ENCODE measurements around the gene FAM32A.

FAM32A gene

DNA sequence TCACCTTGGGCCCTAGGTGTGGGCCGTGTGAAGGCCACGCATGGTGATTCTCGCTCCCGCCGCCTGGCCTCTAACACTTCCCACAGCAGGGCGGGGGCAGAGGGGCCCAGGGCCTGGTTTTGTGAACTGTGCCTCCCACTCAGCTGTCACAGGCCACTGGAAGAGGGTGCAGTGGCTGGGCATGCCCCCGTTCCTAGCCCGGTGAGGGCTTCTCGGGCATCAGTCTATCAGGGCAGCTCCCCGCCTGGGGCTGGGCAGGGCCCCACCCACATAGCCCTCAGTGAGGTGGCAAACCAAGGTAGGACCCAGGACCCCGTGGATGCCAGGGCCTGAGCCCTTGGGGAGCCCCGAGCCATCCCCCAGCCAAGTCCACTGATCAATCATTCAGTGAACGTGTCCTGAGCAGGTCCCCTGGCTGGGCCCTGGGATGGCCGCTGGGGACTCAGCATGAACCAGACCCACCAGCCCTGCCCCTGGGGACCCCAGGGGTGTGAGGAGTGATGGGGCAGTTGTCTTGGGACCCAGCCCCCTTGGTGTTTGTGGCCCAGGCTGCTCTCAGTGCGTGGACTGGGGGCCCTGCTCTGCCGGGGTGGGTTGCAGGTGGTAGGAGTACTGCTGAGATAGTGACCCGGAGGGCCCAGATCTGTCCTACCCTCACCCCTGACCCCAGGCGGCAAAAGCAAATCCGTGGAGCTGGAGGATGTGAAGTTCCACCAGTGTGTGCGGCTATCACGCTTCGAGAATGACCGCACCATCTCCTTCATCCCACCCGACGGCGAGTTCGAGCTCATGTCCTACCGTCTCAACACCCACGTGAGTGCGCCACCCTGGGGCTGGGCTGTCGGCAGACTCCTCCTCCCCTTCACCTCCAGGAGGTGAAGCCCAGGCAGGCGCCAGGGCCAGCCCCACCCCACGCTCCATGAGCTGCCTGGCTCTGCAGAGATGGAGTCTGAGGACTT, 41.9 kb downstream of the FAM32A start:
- DNase-seq, result no peak

DNA sequence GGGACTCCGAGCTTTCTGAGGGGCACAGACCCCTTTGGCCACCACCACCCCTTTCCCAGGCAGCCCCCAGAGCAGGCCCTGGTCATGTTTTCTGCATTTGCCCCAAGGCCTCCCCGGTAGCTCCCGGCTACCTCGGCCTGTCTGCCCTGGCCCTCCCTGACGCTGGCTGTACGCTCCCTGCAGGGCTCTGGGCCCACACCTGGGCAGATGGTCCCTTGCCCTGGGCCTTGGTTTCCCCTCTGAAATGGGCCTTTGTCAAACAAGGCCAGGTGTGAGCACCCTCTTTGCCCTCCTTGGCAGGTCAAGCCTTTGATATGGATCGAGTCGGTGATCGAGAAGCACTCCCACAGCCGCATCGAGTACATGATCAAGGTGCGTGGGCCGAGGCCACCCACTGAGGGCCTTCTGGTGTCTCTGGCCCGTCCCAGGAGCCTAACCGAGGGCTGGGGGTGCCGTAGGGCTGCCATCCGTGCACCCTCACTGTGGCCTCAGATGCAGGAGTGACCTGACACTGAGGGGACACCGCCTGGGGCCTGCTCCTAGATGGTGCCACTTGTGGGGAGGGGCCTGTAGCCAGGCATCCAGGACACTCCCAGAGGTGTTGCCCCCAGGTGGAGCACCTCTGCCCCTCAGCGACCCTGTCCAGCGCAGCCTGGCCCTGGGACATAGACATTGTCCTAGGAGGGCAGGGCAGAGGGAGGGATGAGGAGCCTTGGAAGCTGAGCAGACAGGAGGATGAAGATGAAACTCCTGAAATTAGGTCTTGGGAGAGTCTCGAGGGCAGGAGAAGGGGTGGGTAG, 42.8 kb downstream of the FAM32A start:
- DNase-seq, result no peak

DNA sequence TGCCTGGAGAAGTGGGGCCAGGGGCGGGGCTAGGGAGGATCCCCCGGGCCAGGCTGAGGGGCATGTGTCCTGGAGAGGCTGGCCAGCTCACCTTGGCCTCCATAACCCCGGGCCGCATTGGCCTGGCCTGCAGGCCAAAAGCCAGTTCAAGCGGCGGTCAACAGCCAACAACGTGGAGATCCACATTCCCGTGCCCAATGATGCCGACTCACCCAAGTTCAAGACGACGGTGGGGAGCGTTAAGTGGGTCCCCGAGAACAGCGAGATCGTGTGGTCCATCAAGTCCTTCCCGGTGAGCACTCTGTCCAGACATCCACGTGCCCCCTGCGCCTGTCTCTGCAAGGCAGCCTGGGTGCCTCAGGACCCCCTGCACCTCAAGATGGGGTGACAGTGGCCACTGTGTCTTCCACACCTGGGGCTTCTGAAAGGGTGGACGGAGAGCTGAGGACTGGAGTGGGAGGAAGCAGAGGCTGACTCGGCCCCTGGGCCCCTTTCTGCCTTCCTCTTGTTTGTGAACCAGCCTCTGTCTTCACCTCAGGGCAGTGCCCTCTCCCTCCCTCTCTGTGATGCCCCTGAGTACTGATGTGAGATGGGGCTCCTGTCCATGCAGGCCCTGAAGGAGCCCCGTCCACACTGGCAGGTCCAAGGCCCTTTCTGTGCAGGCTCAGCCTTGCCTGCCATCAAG, 43.6 kb downstream of the FAM32A start:
- no peak for DNase-seq

DNA sequence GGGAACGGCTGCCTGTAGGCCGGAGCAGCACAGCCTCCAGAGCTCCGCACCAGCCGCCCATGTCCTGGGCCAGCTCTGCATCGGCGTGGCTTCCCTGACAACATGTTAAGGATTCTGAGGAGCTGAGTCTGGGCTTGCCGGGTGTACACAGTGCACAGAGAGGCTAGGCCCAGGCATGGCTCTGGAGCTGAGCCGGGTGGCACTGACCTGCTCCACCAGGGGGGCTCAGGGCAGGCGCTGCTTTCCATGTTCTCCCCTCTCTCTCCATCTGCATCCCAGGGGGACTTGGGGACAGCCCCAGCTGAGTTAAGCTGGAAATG, 44.1 kb downstream of the FAM32A start:
- no peak for DNase-seq

DNA sequence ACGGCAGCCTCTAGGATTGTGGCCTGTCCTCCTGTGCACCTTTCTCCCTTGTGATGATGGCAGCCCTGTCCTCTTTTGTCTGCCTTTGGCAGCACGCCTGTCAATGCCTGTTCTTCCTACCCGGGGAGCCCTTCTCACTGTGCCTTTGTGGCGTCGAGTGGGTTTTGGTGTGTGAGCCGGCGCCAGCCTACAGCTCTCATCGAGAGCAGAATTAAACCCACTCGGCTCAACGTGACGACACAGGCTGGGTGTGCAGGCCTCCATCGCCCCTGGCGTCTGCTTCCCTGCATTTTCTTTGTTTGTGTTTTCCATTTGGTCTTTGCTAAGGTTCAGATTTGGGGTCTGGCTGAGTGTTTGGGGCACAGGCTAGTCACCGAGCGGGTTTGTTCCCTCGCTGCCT, 46.9 kb downstream of the FAM32A start:
- DNase-seq, result no peak

DNA sequence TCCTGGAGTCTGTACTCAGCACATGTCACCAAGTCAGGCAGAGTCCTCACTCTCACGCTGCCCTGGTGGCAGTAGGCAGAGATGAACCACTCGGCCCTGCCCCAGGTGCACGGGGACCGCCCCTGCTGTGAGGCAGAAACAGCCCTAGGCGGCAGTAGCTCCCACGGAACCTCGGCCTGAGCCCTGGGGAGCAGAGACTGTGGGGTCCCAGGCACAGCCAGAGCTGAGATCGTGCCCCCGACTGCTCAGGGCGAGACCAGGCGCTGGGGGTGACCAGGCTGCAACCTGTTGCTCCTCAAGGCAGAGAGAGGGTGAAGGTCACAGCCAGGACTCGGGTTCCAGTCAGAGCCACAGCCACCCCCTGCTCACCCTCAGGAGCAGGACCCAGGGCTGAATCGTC, 47.4 kb downstream of the FAM32A start:
- no peak for DNase-seq

DNA sequence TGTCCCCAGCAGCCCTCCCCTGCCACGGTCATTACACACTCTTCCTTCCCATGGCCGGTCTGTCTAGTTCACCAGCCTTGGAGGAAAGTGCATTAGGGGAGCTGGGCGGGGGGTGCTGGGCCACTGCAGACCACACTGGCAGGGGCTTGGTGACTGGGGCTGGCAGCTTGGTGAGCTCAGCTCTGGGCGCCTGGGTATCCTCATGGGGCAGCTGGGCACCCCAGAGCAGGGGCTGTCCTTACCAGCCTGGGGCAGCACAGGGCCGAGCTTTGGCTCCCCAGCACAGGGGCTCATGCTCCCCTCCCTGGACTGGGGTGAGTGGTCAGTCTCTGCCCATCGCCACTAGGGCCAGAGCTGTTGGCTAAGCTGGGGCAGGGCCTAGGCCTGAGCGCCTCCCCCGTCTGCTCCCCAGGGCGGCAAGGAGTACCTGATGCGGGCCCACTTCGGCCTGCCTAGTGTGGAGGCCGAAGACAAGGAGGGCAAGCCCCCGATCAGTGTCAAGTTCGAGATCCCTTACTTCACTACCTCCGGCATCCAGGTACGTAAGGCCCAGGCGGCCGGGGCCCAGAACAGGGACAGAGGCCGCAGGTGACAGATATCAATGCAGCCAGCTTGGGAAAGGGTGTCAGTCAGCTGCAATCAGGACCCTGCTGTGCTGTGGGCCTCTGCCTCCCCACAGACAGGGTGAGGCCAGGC, 48.0 kb downstream of the FAM32A start:
- DNase-seq, result no peak

DNA sequence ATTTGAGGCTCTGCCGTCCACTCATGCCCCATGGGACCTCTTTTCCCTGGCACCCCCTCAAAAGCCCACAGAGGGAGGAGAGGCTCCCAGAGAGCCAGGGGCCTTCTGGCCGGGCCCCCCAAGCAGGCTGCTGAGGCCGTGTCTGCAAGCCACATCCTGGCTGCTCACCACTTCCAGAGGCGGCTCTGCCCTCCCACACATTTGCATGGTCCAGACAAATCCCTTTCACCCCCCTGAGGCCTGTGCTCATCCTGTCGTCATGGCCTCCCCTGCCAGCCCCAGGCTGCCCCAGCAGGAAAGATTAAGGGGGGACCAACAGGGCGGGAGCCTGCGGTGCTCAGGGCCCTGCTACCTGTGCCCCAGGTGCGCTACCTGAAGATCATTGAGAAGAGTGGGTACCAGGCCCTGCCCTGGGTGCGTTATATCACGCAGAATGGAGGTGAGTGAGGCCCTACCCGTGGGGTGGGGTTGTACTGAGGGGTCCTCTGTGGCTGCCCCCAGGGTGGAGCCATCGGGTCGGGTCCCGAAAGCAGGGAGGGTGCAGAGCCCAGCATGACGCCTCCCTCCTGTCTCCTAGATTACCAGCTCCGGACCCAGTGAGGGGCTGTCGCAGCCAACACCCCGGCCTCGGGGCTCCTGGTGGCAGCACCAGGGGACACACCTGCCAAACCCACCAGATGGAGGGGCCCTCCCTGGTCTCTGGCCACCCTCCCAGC, 48.8 kb downstream of the FAM32A start:
- DNase-seq, result no peak

DNA sequence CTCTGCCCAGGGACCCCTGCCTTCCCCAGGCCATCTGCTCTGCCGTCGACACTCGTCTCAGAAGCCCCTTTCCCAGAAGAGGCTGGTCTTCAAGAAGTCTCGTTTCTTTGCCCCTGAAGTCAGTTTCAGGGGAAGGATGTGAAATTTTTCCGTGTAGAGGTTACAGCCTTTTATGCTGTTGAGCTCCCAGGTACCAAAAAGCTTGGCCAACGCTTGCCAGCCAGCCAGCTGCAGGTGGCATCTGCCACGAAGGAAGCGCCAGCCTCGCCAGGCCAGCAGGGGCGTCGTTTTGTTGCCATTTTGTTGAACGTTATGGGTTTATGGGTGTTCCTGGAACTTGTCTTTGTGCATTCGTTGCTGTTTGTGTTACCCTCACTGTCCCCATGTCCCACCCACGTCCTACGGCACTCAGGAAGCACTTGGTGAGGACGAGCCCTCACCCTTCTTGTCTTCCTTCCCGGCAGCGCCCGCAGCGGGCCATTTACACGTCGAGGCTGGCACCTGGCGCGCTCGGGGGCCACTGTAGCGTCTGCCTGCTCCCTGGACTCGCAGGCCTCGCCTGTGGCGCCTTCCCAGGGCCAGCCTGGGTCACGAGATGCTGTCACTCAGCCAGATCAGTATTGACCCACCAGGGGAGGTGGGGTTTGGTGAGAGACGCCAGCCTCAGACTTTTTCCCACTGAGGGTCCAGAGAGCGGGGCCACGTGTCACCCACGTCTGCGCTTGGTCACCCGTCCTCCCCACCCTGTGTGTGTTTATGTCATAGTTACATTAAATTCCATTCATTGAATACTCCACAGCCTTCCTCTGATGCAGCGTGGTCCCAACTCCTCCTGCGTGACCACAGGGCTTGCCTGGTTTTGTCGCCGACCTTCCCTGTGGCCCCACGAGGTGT, 49.6 kb downstream of the FAM32A start:
- DNase-seq, result no peak

DNA sequence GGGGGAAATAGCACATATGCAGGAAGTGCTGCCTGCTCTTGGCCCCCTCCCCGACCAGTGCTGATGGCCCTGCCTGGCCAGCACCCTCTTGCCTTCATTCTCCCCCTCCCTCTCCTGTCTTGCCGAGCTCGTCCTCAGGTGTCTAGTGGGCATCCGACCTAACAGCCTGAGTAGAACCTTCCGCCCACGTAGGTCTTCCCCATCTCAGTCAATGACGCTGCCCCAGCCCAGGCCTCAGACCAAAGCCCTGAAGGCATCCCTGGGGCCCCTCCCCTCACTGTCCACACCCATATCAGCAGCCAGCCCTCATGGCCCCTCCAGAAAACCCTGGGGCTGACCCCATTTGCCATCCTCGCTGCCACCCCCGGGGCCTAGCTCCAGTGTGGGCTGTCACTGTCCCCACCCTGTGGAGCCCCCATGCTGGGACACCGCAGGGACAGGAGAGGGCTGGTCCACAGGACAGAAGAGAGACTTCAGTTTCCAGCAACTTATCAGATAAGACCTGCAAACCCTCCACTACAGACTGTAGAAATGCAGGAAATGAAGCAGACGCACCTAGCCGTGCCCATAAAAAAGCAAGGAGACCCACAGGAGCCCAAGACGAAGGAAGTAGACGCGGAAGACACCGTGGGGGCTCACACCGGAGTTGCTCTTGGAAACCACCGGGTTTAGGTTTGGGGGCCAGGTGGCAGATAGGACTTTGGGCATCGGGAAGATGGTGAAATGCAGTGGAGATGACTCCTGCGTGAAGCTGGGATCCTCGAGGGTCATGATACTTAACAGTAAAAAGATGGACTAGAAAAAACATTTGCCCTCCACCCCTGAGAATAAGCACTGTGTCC, 50.8 kb downstream of the FAM32A start:
- DNase-seq, result no peak
